Sigmoid colon (tissue), 4 donors: ENCODE measurements around the gene CA12.
A peak's percentile ranks its signal among the peaks of the same experiment; 100 is the strongest.

Experiments
- CTCF ChIP-seq, 4 experiments: fragments of 450-650 bp in 3 of 4; fragments of 200-600 bp in 1 of 4; IDR thresholded peaks; one replicate each; pipeline ENCODE4 v1.5.1; 2016 to 2019; ENCODE audit warnings: antibody characterized with exemption in 4 of 4, mild to moderate bottlenecking in 3 of 4, moderate library complexity in 2 of 4
- EP300 ChIP-seq, 4 donors: sonication (generic); formaldehyde crosslinking; IDR thresholded peaks; one replicate each; pipeline ENCODE4 v1.6.1; 2017; ENCODE audit warnings: antibody characterized with exemption in 4 of 4
- POLR2A ChIP-seq, 2 donors: fragments of 450-650 bp; IDR thresholded peaks; one replicate each; pipeline ENCODE4 v1.6.1; 2016; ENCODE audit warnings: antibody characterized with exemption in 2 of 2, mild to moderate bottlenecking in 2 of 2, moderate library complexity in 2 of 2
- POLR2AphosphoS5 ChIP-seq, 4 donors: sonication (generic); formaldehyde crosslinking; IDR thresholded peaks; one replicate each; pipeline ENCODE4 v1.6.1; 2017; ENCODE audit warnings: antibody characterized with exemption in 4 of 4

GRCh38 chr15:63367390-63367789, 14.3 kb downstream of the CA12 start:
- TF ChIP-seq CTCF (IDR thresholded peaks at IDR 0.05): no peak
- TF ChIP-seq POLR2AphosphoS5 (IDR thresholded peaks at IDR 0.05): no peak
- TF ChIP-seq EP300 (IDR thresholded peaks at IDR 0.05): no peak
- TF ChIP-seq POLR2A (IDR thresholded peaks at IDR 0.05): peak in 1 of 2 donors; percentile 8
